Measurements from ENCODE around the gene PPP1CC. TPM values are rescaled to one million over a fixed set of nuclear protein-coding genes. Genes with fewer than 3 reads are reported as not detected.

Gene PPP1CC
- total RNA-seq, 6 experiments from 2014 or later, result 95.2 to 140 (median 134) TPM

GRCh38 chr12:110782922-110783321 lies 40.2 kb upstream of the PPP1CC start:
- H3K4me3 Mint-ChIP-seq, result peak overlapping the region; percentile 44; the same call in 1 of the 2 replicates
- no peaks in the 10 kb centered on the region for H3K36me3 Mint-ChIP-seq (ENCODE audit: low read depth)
- peaks cover 7% of the 10 kb centered on the region for H3K4me1 Mint-ChIP-seq (ENCODE audit: low read depth)
- TF ChIP-seq CTCF (IDR thresholded peaks at IDR 0.05), result no peak
- DNase-seq, result no peak
- H3K9me3 Mint-ChIP-seq, result no peaks in the 10 kb centered on the region
- H3K27ac Mint-ChIP-seq, result no peak overlapping the region
- peaks cover 41% of the 10 kb centered on the region for H3K27me3 Mint-ChIP-seq (ENCODE audit: insufficient read depth)

- peaks cover 7% of the 10 kb centered on the region for H3K4me1 Mint-ChIP-seq (ENCODE audit: low read depth)
- no peaks in the 10 kb centered on the region for H3K9me3 Mint-ChIP-seq
- no peak overlapping the region for H3K27ac Mint-ChIP-seq
- no peak overlapping the region for H3K4me3 Mint-ChIP-seq
- H3K27me3 Mint-ChIP-seq (ENCODE audit: insufficient read depth), result peaks cover 36% of the 10 kb centered on the region
- DNase-seq, result no peak
- H3K36me3 Mint-ChIP-seq (ENCODE audit: low read depth), result no peaks in the 10 kb centered on the region
- TF ChIP-seq CTCF (IDR thresholded peaks at IDR 0.05), result no peak
Observed at GRCh38 chr12:110782094-110782493, 39.4 kb upstream of the PPP1CC start.

- no peaks in the 10 kb centered on the region for H3K36me3 Mint-ChIP-seq (ENCODE audit: low read depth)
- TF ChIP-seq CTCF (IDR thresholded peaks at IDR 0.05), result no peak
- H3K27ac Mint-ChIP-seq, result no peak overlapping the region
- no peaks in the 10 kb centered on the region for H3K9me3 Mint-ChIP-seq
- H3K4me1 Mint-ChIP-seq (ENCODE audit: low read depth), result peaks cover 7% of the 10 kb centered on the region
- no peak for DNase-seq
- H3K4me3 Mint-ChIP-seq, result no peak overlapping the region
- peaks cover 38% of the 10 kb centered on the region for H3K27me3 Mint-ChIP-seq (ENCODE audit: insufficient read depth)
Observed at GRCh38 chr12:110780448-110780847, 37.8 kb upstream of the PPP1CC start.

- H3K4me1 Mint-ChIP-seq (ENCODE audit: low read depth), result peaks cover 4% of the 10 kb centered on the region
- H3K36me3 Mint-ChIP-seq (ENCODE audit: low read depth), result no peaks in the 10 kb centered on the region
- DNase-seq, result no peak
- peaks cover 41% of the 10 kb centered on the region for H3K27me3 Mint-ChIP-seq (ENCODE audit: insufficient read depth)
- H3K9me3 Mint-ChIP-seq, result no peaks in the 10 kb centered on the region
- H3K4me3 Mint-ChIP-seq, result no peak overlapping the region
- TF ChIP-seq CTCF (IDR thresholded peaks at IDR 0.05), result no peak
- no peak overlapping the region for H3K27ac Mint-ChIP-seq
Observed at GRCh38 chr12:110778833-110779577, 36.3 kb upstream of the PPP1CC start.

- Mint-ChIP-seq H3K4me1 (ENCODE audit: low read depth) (no peaks in the 10 kb centered on the region), H3K9me3 (no peaks in the 10 kb centered on the region), H3K27ac (no peak overlapping the region), H3K4me3 (no peak overlapping the region), H3K36me3 (ENCODE audit: low read depth) (no peaks in the 10 kb centered on the region), H3K27me3 (ENCODE audit: insufficient read depth) (peaks cover 23% of the 10 kb centered on the region)
- no peak for TF ChIP-seq CTCF (IDR thresholded peaks at IDR 0.05)
- no peak for DNase-seq
Observed at GRCh38 chr12:110776410-110776809, 33.7 kb upstream of the PPP1CC start.
